Measurements from ENCODE around the gene GREB1. TPM values are rescaled to one million over a fixed set of nuclear protein-coding genes. Genes with fewer than 3 reads are reported as not detected.

Gene GREB1
- total RNA-seq, 4 donors from 2014 or later: 3.4 to 8.4 (median 4.7) TPM

DNA sequence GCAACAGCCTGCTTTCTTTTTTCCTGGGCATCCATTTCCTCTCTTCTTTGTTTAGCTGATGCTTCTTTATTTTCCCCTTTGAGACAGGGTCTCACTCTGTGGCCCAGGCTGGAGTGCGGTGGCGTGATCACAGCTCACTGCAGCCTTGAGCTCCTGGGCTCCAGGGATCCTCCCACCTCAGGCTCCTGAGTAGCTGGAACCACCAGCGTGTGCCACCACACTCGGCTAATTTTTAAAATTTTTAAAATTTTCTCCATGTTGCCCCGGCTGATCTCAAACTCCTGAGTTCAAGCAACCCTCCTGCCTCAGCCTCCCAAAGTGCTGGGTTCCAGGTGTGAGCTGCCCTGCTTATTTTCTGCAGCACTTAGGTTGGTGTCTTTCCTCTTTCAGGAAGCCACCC, 77.4 kb downstream of the GREB1 start:
- TF ChIP-seq, protein P1, sequence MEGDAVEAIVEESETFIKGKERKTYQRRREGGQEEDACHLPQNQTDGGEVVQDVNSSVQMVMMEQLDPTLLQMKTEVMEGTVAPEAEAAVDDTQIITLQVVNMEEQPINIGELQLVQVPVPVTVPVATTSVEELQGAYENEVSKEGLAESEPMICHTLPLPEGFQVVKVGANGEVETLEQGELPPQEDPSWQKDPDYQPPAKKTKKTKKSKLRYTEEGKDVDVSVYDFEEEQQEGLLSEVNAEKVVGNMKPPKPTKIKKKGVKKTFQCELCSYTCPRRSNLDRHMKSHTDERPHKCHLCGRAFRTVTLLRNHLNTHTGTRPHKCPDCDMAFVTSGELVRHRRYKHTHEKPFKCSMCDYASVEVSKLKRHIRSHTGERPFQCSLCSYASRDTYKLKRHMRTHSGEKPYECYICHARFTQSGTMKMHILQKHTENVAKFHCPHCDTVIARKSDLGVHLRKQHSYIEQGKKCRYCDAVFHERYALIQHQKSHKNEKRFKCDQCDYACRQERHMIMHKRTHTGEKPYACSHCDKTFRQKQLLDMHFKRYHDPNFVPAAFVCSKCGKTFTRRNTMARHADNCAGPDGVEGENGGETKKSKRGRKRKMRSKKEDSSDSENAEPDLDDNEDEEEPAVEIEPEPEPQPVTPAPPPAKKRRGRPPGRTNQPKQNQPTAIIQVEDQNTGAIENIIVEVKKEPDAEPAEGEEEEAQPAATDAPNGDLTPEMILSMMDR (IDR thresholded peaks at IDR 0.05; ENCODE audit: low read depth): no peak

DNA sequence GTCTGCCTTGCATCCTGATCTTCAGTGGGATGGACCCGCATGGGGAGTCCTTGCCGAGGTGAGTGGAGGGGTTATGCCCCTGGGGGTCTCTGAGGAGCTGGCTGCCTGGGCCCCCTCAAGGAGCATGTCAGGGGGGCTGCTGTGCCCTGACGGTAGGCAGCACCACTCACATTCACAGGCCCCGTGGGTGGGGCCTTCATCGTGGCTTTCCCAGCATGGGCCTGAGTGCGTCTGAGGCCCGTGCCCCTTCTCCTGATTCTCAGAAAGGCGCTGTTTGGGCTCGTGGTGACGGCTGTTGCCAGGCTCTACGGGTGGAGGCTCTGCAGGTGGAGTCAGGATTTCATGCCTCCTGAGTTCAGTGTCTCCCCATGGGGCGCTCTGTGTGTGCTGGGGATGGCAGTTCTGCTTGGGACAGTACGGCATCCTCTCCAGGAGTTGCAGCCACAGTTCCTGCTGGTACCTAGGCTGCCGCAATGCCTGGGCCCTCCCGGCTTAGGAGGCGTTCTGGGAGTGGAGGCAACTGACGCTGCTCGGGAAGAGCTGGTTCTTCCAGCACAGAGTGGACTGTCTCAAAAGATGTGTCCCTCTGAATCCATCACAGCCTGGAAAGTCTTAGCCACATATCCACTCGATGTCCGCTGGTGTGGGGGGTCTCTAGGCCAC, 78.8 kb downstream of the GREB1 start:
- TF ChIP-seq, protein P1 (IDR thresholded peaks at IDR 0.05; ENCODE audit: low read depth): no peak

DNA sequence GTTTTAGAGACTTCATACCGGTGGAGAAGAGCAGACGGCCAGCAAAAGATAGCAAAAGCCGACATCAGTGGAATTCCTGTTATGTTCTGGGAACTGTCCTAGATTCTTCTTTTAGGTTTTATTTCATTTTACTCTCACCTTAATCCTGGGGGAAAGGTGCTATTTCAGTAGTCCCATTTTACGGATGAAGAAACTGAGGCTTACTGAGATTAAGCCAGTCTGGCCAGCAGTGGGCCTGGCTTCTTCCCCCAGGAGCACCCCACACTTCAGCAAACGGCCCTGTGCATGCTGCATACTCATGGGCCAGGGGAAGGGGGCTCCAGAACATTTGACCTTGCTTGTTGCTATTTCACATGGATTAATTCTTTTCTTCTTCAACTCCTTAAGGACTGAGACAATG, 79.5 kb downstream of the GREB1 start:
- TF ChIP-seq, protein P1 (IDR thresholded peaks at IDR 0.05; ENCODE audit: low read depth): no peak

DNA sequence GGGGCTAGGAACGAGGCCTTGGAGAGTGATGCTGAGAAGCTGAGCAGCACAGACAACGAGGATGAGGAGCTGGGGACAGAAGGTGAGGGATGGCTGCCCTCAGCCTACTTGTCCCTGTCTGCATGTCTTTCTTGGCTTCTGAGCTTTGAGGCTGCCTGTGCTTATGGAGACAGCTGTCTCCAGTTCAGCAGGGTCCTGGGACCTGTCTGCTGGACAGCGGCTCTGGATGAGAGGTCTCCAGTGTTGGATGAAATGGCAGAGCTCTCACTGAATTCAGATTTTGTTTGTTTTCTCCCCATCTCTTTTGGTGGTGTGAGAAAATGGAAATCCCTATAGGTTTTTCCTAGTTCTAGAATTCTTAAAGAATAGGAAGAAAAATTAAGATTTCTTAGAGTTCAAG, 81.4 kb downstream of the GREB1 start:
- TF ChIP-seq, protein P1 (IDR thresholded peaks at IDR 0.05; ENCODE audit: low read depth): no peak

DNA sequence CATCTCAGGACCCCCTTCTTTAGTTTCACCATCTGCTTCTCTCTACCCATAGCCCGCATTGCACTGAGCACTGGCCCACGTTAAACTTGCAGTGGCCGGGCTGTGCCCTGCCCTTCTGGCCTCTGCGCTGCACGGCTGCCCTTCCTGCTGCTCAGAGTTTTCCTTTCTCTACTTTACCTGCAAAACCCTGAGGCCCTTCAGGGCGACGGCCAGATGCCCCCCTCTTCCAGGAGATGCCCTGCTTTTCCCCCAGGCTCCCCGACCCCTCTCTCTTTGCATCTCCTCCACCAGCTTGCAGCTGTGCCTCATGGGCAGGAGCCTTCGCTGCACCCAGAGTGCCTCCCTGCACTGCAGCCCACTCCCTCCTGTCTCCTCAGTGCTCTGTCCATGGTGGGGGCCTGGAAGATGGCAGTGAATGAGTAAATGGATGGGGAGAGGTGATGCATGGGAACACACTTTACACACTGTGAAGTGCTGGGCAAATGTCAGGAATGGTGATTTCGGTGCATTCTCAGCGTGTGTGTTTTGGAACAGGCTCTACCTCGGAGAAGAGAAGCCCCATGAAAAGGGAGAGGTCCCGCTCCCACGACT, 82.3 kb downstream of the GREB1 start:
- TF ChIP-seq, protein P1 (IDR thresholded peaks at IDR 0.05; ENCODE audit: low read depth): no peak

DNA sequence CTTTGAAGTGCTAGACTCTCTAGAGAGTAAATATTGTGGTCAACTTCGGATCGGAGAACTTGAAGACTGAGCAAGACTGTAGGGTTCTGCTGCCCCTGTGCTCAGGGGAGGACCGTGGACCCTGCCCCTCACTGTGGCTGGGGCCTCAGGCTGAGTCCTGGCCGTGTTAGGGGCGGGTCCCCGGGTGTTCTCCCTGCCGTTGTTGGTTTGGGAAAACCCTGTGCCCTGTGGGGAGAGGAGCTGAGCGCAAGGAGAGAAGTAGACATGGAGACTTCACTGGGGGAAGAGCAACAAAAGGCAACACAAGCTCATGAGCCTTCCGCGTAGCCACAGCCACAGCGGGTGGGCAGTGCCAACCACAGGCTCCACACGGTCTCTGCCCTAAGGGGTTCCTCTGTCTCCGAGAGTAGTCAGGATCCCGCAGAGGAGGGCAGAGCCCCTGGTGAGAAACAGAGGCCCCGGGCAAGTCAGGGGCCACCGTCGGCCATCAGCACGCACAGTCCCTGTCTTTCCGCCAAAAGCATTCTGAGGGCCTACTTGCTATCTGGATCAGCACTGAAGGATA, 83.1 kb downstream of the GREB1 start:
- TF ChIP-seq, protein P1 (IDR thresholded peaks at IDR 0.05; ENCODE audit: low read depth): no peak

DNA sequence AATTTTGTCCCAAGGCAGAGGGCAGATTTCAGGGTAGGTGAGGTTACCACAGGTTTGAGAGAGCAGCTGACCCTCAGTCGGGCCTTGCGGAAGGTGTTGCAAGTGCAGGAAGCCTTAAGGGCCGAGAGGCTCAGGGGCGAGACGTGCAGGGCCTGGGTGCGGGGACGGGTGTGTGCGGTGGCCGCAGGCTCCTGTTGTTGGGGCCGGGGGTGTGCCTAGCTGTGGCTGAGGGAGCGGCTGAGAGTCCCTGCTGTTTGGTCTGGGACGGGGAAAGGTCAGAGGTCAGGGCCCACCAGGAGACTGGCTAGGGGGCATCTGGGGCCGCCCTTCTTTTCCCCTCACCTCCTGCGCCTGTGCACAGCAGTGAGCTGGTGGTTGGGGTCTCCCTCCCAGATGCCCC, 83.7 kb downstream of the GREB1 start:
- TF ChIP-seq, protein P1 (IDR thresholded peaks at IDR 0.05; ENCODE audit: low read depth): no peak
